Hindlimb muscle (tissue), 1 donor: ENCODE measurements around the gene NLRP9. TPM values are rescaled to one million over a fixed set of nuclear protein-coding genes. Genes with fewer than 3 reads are reported as not detected.

Experiments used
- DNase-seq: peaks from one replicate; pipeline ENCODE4 v3.0.0-alpha.2; 2013
- polyA plus RNA-seq: library from polyadenylated mRNA; unstranded; fragments of 120-200 nt; gene quantifications from one replicate; pipeline ENCODE4 v1.2.1, GENCODE V29; 2013; ENCODE audit not compliant: insufficient read length

NLRP9 gene
- polyA plus RNA-seq, 1 donor, result not detected

- no peak for DNase-seq
Observed at GRCh38 chr19:55673465-55673864, 64.7 kb downstream of the NLRP9 start.

- DNase-seq, result no peak
Observed at GRCh38 chr19:55672418-55672817, 65.8 kb downstream of the NLRP9 start.

- DNase-seq, result no peak
Observed at GRCh38 chr19:55671054-55671378, 67.2 kb downstream of the NLRP9 start.

GRCh38 chr19:55670280-55671053, 67.7 kb downstream of the NLRP9 start:
- DNase-seq, result no peak

GRCh38 chr19:55669418-55670279, 68.6 kb downstream of the NLRP9 start:
- DNase-seq, result no peak

- no peak for DNase-seq
Observed at GRCh38 chr19:55668603-55669348, 69.4 kb downstream of the NLRP9 start.

- DNase-seq, result no peak
Observed at GRCh38 chr19:55667958-55668357, 70.2 kb downstream of the NLRP9 start.

- DNase-seq, result no peak
Observed at GRCh38 chr19:55667511-55667910, 70.7 kb downstream of the NLRP9 start.

GRCh38 chr19:55667006-55667381, 71.2 kb downstream of the NLRP9 start:
- no peak for DNase-seq

- no peak for DNase-seq
Observed at GRCh38 chr19:55666343-55667005, 71.7 kb downstream of the NLRP9 start.

GRCh38 chr19:55663846-55664536, 74.2 kb downstream of the NLRP9 start:
- no peak for DNase-seq

- DNase-seq, result no peak
Observed at GRCh38 chr19:55661826-55662225, 76.4 kb downstream of the NLRP9 start.

GRCh38 chr19:55660991-55661390, 77.2 kb downstream of the NLRP9 start:
- DNase-seq, result no peak

GRCh38 chr19:55660404-55660803, 77.8 kb downstream of the NLRP9 start:
- DNase-seq, result no peak

- DNase-seq, result no peak
Observed at GRCh38 chr19:55659822-55660221, 78.4 kb downstream of the NLRP9 start.

GRCh38 chr19:55658846-55659459, 79.2 kb downstream of the NLRP9 start:
- DNase-seq, result no peak

Other genes with a start within 250 kb of the NLRP9 start
- 13.3 TPM for gene SSC5D, start 250.0 kb downstream of the NLRP9 start, polyA plus RNA-seq
- gene SBK2, start 201.3 kb downstream of the NLRP9 start, polyA plus RNA-seq, result 3.2 TPM
- gene SBK3, start 192.9 kb downstream of the NLRP9 start, polyA plus RNA-seq, result 0.15 TPM
- 12.7 TPM for gene ZNF579, start 157.6 kb downstream of the NLRP9 start, polyA plus RNA-seq
- gene FIZ1, start 138.9 kb downstream of the NLRP9 start, polyA plus RNA-seq, result 11.3 TPM
- 10.9 TPM for gene ZNF524, start 138.1 kb downstream of the NLRP9 start, polyA plus RNA-seq
- 10.0 TPM for gene ZNF865, start 132.8 kb downstream of the NLRP9 start, polyA plus RNA-seq
- gene ZNF784, start 113.8 kb downstream of the NLRP9 start, polyA plus RNA-seq, result 9.3 TPM
- 26.0 TPM for gene ZNF580, start 97.4 kb downstream of the NLRP9 start, polyA plus RNA-seq
- 36.4 TPM for gene ZNF581, start 94.8 kb downstream of the NLRP9 start, polyA plus RNA-seq
- gene CCDC106, start 90.2 kb downstream of the NLRP9 start, polyA plus RNA-seq, result 16.1 TPM
- gene U2AF2, start 83.4 kb downstream of the NLRP9 start, polyA plus RNA-seq, result 123 TPM
- 103 TPM for gene EPN1, start 63.2 kb downstream of the NLRP9 start, polyA plus RNA-seq
- 0.26 TPM for gene RFPL4A, start 20.7 kb upstream of the NLRP9 start, polyA plus RNA-seq
- not detected for gene RFPL4AL1, start 30.7 kb upstream of the NLRP9 start, polyA plus RNA-seq
- gene NLRP11, start 93.6 kb upstream of the NLRP9 start, polyA plus RNA-seq, result not detected
- not detected for gene NLRP4, start 98.1 kb upstream of the NLRP9 start, polyA plus RNA-seq
- gene NLRP13, start 193.9 kb upstream of the NLRP9 start, polyA plus RNA-seq, result not detected
- gene NLRP8, start 209.4 kb upstream of the NLRP9 start, polyA plus RNA-seq, result not detected
- not detected for gene NLRP5, start 248.4 kb upstream of the NLRP9 start, polyA plus RNA-seq